HFFc6 (cell line): ENCODE data around the gene PCDH1. TPM values are rescaled to one million over a fixed set of nuclear protein-coding genes. Genes with fewer than 3 reads are reported as not detected.

Source experiments
- DNase-seq: peaks from one replicate; pipeline ENCODE4 v3.0.0-alpha.2; 2018
- H3K27ac Mint-ChIP-seq: 2 replicates; pipeline ENCODE4 v1.8.0; 2020; ENCODE audit warnings: mild to moderate bottlenecking, mixed read lengths
- H3K27me3 Mint-ChIP-seq: 2 replicates; pipeline ENCODE4 v1.8.0; 2021; ENCODE audit warnings: mild to moderate bottlenecking, moderate library complexity, mixed read lengths; ENCODE audit not compliant: insufficient read depth
- H3K36me3 Mint-ChIP-seq: 2 replicates; pipeline ENCODE4 v1.8.0; 2021; ENCODE audit warnings: low read depth, mixed read lengths
- H3K4me1 Mint-ChIP-seq: 2 replicates; pipeline ENCODE4 v1.8.0; 2020; ENCODE audit warnings: low read depth, mixed read lengths
- H3K4me3 Mint-ChIP-seq: 2 replicates; pipeline ENCODE4 v1.8.0; 2020; ENCODE audit warnings: mild to moderate bottlenecking, moderate library complexity, mixed read lengths
- H3K9me3 Mint-ChIP-seq: 2 replicates; pipeline ENCODE4 v1.8.0; 2020; ENCODE audit warnings: mild to moderate bottlenecking, mixed read lengths
- CTCF ChIP-seq: fragments of 200-600 bp; sonication (generic); IDR thresholded peaks from 2 replicates; pipeline ENCODE4 v1.5.0; 2021; ENCODE audit warnings: antibody characterized with exemption, mild to moderate bottlenecking
- total RNA-seq, 6 experiments: library from RNA; stranded (reverse); fragmentation: NEBNext Ultra II Directional; extraction: Animal tissue kit (Norgen Biotek cat#: 25700); gene quantifications; 2 replicates in 1 of 6; 3 replicates in 5 of 6; pipeline ENCODE4 v1.2.3, GENCODE V29; 2021

Gene PCDH1
- total RNA-seq, 6 experiments from 2014 or later: 0.07 to 0.18 (median 0.07) TPM; not detected in 1

DNA sequence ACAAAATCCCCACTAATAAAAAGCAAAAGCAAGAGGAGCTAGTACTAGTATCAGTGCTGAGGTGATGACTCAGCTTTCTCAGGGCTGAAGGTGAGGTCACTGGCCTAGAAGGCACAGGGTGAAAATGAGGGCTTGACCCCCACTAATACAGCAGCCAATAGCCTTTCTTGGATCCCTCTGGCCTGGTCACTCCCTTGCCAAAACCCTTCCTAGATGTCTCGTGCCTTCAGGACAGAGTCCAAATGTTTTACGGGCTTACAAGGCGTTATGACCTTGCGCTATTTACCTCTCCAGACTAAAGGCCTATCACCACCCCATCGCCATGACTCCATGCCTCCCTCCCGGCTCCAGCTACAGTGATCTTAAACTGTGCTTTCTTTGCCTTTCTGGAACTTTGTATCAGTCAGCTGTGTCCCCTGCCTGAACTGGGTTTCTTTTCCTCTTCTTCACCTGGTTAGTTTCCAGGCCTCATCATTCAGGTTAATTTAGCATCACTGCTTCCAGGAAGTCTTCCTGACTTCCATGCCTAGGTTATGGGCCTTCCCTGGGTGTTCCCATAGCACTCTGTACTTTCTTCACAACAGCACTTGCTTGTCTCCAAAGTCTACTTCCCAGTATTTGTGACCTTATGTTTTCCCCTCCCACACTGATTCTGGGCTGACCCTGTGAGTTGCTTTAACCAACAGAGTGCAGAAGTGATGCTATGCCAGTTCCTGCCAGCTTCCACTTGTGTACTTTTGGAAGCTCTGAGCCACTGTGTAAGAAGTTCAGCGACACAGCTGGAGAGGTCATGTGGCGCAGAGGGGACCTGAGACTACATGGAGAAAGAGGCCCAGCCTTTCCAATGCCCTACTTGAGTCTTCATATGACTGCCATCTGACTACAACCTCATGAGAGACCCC lies 41.3 kb upstream of the PCDH1 start:
- Mint-ChIP-seq H3K27ac (no peak overlapping the region), H3K4me1 (peaks cover 7% of the 10 kb centered on the region), H3K27me3 (peaks cover 23% of the 10 kb centered on the region), H3K9me3 (no peaks in the 10 kb centered on the region), H3K4me3 (no peak overlapping the region), H3K36me3 (peaks cover 5% of the 10 kb centered on the region)
- no peak for TF ChIP-seq CTCF
- no peak for DNase-seq

DNA sequence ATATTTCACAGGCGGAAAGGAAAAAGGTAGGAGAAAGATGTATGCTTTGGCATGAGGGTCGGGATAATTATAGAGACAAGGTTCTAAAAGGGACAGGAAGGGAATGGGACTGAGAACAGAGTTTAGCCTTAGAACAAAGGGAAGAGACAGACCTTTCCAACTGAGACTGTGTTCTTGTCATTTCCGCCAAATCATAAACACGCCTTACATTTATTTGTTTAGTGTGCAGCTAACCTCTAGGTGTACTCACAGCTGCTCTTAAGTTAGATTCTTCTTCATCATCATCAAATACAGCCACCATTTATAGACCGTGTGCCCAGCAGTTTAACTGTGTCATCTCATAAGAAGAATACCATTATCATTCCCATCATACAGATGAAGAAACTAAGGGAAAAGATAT lies 39.5 kb upstream of the PCDH1 start:
- TF ChIP-seq CTCF: no peak
- Mint-ChIP-seq H3K4me3 (no peak overlapping the region), H3K27me3 (peaks cover 26% of the 10 kb centered on the region), H3K36me3 (no peaks in the 10 kb centered on the region), H3K4me1 (peaks cover 10% of the 10 kb centered on the region), H3K9me3 (no peaks in the 10 kb centered on the region), H3K27ac (no peak overlapping the region)
- no peak for DNase-seq

GRCh38 chr5:141916522-141916921 lies 38.3 kb upstream of the PCDH1 start:
- no peak for DNase-seq
- Mint-ChIP-seq H3K4me1 (peaks cover 10% of the 10 kb centered on the region), H3K27ac (no peak overlapping the region), H3K4me3 (no peak overlapping the region), H3K27me3 (peaks cover 26% of the 10 kb centered on the region), H3K36me3 (no peaks in the 10 kb centered on the region), H3K9me3 (no peaks in the 10 kb centered on the region)
- no peak for TF ChIP-seq CTCF

GRCh38 chr5:141915881-141916336 lies 37.7 kb upstream of the PCDH1 start:
- no peak for TF ChIP-seq CTCF
- Mint-ChIP-seq H3K9me3 (no peaks in the 10 kb centered on the region), H3K4me1 (peaks cover 10% of the 10 kb centered on the region), H3K27me3 (peaks cover 27% of the 10 kb centered on the region), H3K4me3 (no peak overlapping the region), H3K27ac (no peak overlapping the region), H3K36me3 (no peaks in the 10 kb centered on the region)
- DNase-seq: no peak

DNA sequence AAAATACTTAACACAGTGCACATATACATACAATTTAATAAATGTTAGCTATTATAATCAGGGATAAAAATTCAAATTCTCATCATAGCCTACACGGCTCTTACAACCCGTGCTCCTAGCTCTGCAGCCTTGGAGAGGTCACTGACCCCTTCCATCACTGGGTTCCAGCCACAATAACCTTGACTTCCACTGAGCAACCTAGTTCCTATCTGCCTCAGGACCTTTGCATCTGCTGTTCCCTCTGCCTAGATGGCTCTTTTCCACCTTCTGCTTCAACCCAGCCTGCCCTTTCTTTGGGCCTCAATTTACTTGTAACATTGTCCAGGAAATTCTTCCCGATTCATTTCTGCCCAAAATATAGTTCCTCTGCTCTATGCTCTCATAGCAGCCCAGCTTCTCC lies 36.6 kb upstream of the PCDH1 start:
- H3K27ac Mint-ChIP-seq: no peak overlapping the region
- H3K9me3 Mint-ChIP-seq: no peaks in the 10 kb centered on the region
- no peak for DNase-seq
- H3K4me3 Mint-ChIP-seq: 0 out of 2 replicates have a peak overlapping the region, but pooled peaks have one; percentile 8
- H3K36me3 Mint-ChIP-seq: no peaks in the 10 kb centered on the region
- H3K4me1 Mint-ChIP-seq: peaks cover 21% of the 10 kb centered on the region
- peaks cover 28% of the 10 kb centered on the region for H3K27me3 Mint-ChIP-seq
- TF ChIP-seq CTCF: no peak
